ENCODE measurements around the gene MYBPHL.

DNA sequence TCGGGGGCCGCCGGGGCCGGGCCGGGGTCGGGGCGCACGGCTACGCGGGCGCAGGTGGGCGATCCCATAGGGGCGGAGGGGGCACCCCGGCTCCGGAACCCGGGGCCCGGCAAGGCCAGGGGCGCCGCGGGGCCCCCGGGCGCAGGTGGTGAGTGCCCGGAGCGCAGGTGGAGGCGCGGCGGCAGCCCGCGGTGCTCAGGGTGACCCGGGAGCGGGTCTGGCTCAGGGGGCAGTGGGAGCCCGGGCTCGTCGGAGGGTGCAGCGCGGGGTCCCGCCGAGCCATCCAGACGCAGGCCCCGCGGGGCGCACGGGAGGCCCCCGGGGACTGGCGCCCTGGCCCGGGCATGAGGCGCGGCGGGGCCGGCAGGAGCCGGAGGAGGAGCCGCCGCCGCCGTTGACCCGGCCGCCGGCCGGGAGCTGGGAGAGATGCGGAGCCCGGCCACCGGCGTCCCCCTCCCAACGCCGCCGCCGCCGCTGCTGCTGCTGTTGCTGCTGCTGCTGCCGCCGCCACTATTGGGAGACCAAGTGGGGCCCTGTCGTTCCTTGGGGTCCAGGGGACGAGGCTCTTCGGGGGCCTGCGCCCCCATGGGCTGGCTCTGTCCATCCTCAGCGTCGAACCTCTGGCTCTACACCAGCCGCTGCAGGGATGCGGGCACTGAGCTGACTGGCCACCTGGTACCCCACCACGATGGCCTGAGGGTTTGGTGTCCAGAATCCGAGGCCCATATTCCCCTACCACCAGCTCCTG, 57.0 kb downstream of the MYBPHL start:
- TF ChIP-seq POLR2AphosphoS5 (IDR thresholded peaks at IDR 0.05; ENCODE audit: borderline replicate concordance, low read depth, low read length) (no peak), EZH2 (IDR thresholded peaks at IDR 0.05) (no peak)

All from SK-N-MC (cell line).